Progenitor cell of endocrine pancreas (in vitro differentiated cells): ENCODE results near the gene SFTPB. TPM values are rescaled to one million over a fixed set of nuclear protein-coding genes. Genes with fewer than 3 reads are reported as not detected.

ENCODE experiments used
- DNase-seq: peaks from one replicate; pipeline ENCODE4 v3.0.0; 2021; ENCODE audit warnings: low spot score; ENCODE audit not compliant: unreplicated experiment
- H3K27ac Mint-ChIP-seq: 2 replicates; pipeline ENCODE4 v1.8.0; 2021; ENCODE audit warnings: mild to moderate bottlenecking, moderate library complexity, mixed read lengths
- H3K27me3 Mint-ChIP-seq: 2 replicates; pipeline ENCODE4 v1.8.0; 2021; ENCODE audit warnings: mixed read lengths
- H3K36me3 Mint-ChIP-seq: 2 replicates; pipeline ENCODE4 v1.8.0; 2022; ENCODE audit warnings: mixed read lengths; ENCODE audit not compliant: insufficient read depth
- H3K4me1 Mint-ChIP-seq: 2 replicates; pipeline ENCODE4 v1.8.0; 2021; ENCODE audit warnings: low read depth, mixed read lengths
- H3K4me3 Mint-ChIP-seq: 2 replicates; pipeline ENCODE4 v1.8.0; 2021; ENCODE audit warnings: low read depth, mild to moderate bottlenecking, moderate library complexity, mixed read lengths
- H3K9me3 Mint-ChIP-seq: 2 replicates; pipeline ENCODE4 v1.8.0; 2021; ENCODE audit warnings: low read depth, mixed read lengths
- total RNA-seq: library from RNA; stranded (reverse); gene quantifications from 2 replicates; pipeline ENCODE4 v1.2.1, GENCODE V29; 2021
- TF ChIP-seq, protein P1 (sequence below): fragments of 200-600 bp; sonication (generic); IDR thresholded peaks from one replicate; pipeline ENCODE4 v1.5.0; 2021; ENCODE audit warnings: antibody characterized with exemption, mild to moderate bottlenecking; ENCODE audit not compliant: unreplicated experiment

Gene SFTPB
- total RNA-seq, 1 donor from 2014 or later: not detected

DNA sequence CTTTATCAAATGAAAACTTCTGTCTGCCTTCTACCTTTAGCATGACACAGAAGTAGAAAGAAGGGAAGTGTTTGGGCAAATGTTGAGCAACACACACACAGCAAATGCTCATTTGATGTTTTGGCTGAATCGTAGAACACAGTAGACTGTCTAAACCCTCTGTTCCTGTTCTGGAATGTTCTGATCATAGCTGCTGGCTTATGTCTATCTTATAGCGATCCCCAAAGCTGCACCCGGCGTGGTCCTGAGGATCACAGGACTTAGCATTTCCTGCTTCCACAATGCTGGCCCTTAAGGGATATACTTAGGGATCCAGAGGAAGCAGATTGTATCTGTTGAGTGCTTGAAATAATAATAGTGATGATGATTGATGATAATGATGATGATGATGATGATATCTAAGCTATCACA lies 41.4 kb upstream of the SFTPB start:
- no peaks in the 10 kb centered on the region for H3K9me3 Mint-ChIP-seq
- peaks cover 35% of the 10 kb centered on the region for H3K27me3 Mint-ChIP-seq
- H3K4me1 Mint-ChIP-seq: peaks cover 18% of the 10 kb centered on the region
- H3K4me3 Mint-ChIP-seq: no peak overlapping the region
- no peak for DNase-seq
- no peak overlapping the region for H3K27ac Mint-ChIP-seq
- TF ChIP-seq, protein P1, sequence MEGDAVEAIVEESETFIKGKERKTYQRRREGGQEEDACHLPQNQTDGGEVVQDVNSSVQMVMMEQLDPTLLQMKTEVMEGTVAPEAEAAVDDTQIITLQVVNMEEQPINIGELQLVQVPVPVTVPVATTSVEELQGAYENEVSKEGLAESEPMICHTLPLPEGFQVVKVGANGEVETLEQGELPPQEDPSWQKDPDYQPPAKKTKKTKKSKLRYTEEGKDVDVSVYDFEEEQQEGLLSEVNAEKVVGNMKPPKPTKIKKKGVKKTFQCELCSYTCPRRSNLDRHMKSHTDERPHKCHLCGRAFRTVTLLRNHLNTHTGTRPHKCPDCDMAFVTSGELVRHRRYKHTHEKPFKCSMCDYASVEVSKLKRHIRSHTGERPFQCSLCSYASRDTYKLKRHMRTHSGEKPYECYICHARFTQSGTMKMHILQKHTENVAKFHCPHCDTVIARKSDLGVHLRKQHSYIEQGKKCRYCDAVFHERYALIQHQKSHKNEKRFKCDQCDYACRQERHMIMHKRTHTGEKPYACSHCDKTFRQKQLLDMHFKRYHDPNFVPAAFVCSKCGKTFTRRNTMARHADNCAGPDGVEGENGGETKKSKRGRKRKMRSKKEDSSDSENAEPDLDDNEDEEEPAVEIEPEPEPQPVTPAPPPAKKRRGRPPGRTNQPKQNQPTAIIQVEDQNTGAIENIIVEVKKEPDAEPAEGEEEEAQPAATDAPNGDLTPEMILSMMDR: no peak
- no peaks in the 10 kb centered on the region for H3K36me3 Mint-ChIP-seq

DNA sequence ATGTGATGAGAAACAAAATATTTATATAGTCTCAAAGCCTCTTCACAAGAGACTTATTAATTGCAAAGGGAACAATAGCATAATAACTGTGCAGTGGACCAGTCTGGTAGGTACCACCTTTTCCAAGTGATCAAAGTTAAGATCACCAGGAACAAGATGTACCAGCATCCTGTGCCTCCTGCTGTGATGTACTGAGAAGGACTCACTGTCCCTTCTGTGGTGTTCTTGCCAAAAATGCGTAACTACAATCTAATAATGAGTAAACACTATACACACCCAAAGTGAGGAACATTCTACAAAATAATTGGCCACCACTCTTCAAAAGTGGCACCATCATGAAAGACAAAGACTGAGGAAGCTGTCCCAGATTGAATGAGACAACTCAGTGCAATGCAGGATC lies 40.6 kb upstream of the SFTPB start:
- no peak overlapping the region for H3K4me3 Mint-ChIP-seq
- H3K4me1 Mint-ChIP-seq: peaks cover 12% of the 10 kb centered on the region
- H3K27ac Mint-ChIP-seq: no peak overlapping the region
- H3K36me3 Mint-ChIP-seq: no peaks in the 10 kb centered on the region
- no peak for DNase-seq
- H3K27me3 Mint-ChIP-seq: peaks cover 38% of the 10 kb centered on the region
- TF ChIP-seq, protein P1: no peak
- H3K9me3 Mint-ChIP-seq: no peaks in the 10 kb centered on the region

DNA sequence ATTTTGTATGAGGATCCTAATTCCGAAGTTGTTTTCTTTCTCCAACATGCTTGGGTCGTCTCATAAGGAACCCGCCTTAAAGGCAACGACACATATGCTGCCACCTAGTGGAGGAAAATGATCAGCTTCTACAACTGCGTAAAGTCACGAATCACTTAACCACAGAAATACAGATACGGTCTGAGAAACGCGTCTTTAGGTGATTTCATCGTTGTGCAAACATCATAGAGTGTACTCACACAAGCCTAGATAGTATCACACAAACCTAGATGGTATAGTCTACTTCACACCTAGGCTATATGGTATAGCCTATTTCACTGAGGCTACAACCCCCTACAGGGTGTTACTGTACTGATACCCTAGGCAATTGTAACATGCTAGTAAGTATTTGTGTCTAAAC lies 39.3 kb upstream of the SFTPB start:
- Mint-ChIP-seq H3K36me3 (no peaks in the 10 kb centered on the region), H3K4me3 (no peak overlapping the region), H3K27me3 (peaks cover 48% of the 10 kb centered on the region), H3K9me3 (no peaks in the 10 kb centered on the region), H3K4me1 (peaks cover 8% of the 10 kb centered on the region), H3K27ac (no peak overlapping the region)
- TF ChIP-seq, protein P1: peak; percentile 90
- no peak for DNase-seq

DNA sequence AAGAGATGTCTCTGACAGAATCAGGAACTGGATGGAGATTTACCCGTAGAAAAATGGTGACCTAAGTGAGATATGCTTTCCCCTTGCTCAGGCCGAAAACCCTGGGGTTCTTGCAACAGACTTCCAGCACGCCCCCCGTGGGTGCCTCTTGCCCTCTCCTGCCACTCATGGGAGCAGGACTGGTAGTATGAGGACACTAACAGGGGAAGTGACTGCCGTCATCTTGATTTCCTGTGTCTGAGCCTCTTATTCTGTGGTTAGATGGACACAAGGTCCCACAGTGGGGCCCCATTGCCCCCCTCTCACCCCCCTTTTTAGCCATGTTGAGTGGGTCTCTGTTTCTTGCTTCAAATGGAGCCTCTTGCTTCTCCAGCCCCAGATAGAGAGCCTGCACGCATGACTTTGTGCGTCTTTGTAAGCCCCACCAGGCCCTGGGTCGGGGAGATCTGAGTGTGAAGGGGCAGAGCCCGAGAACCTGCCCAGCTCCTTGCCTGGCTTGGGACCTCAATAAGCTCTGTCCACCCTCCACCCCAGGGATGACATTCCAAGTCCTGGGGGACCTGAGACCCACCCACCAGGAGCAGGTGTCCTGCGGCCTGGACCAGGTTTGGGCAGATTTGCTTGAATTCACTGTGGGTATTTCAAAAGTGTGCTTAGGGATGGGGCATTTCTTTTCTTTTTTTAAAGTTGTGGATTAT lies 38.7 kb upstream of the SFTPB start:
- TF ChIP-seq, protein P1: no peak
- Mint-ChIP-seq H3K27me3 (peaks cover 50% of the 10 kb centered on the region), H3K4me1 (peaks cover 8% of the 10 kb centered on the region), H3K27ac (no peak overlapping the region), H3K9me3 (no peaks in the 10 kb centered on the region), H3K4me3 (no peak overlapping the region), H3K36me3 (no peaks in the 10 kb centered on the region)
- no peak for DNase-seq

DNA sequence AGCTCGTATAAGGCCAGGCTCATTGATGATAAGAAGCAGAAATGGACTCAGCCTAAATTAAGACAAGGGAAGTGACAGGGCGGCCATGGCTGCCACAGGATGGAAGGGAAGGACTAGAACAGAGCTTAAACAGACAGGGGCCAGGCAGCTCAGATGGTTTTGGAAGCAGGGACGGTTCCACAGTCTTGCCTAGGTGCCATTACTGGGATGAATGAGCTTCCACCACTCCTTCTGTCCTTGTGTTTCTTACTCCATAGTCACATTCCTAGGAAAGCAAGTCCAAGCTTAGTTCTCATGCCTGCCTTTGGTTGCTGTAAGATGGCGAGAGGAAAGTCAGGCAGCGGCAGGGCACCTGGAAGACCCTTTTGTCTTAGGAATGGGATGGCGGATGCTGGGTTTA lies 38.1 kb upstream of the SFTPB start:
- H3K27me3 Mint-ChIP-seq: peaks cover 50% of the 10 kb centered on the region
- no peak overlapping the region for H3K27ac Mint-ChIP-seq
- H3K4me1 Mint-ChIP-seq: peaks cover 8% of the 10 kb centered on the region
- TF ChIP-seq, protein P1: no peak
- DNase-seq: no peak
- H3K9me3 Mint-ChIP-seq: no peaks in the 10 kb centered on the region
- no peak overlapping the region for H3K4me3 Mint-ChIP-seq
- no peaks in the 10 kb centered on the region for H3K36me3 Mint-ChIP-seq
